Neural progenitor cell (in vitro differentiated cells): ENCODE data around the gene DLX5. TPM values are rescaled to one million over a fixed set of nuclear protein-coding genes. Genes with fewer than 3 reads are reported as not detected.

ENCODE experiments used
- DNase-seq: peaks from one replicate; pipeline ENCODE4 v3.0.0-alpha.2; 2016; ENCODE audit warnings: low spot score
- H2AFZ ChIP-seq: fragments of 200-600 bp; sonication (generic); replicated peaks from 2 replicates; pipeline ENCODE4 v1.6.1; 2016; ENCODE audit warnings: antibody characterized with exemption
- H3F3A ChIP-seq: fragments of 200-600 bp; sonication (generic); 2 replicates; pipeline ENCODE4 v1.6.1; 2016; ENCODE audit warnings: antibody characterized with exemption, low read depth
- H3K27ac ChIP-seq: fragments of 200-600 bp; sonication (generic); 2 replicates; pipeline ENCODE4 v1.5.1; 2016; ENCODE audit warnings: mild to moderate bottlenecking
- H3K27me3 ChIP-seq: fragments of 200-600 bp; sonication (generic); 2 replicates; pipeline ENCODE4 v1.6.1; 2016; ENCODE audit warnings: mild to moderate bottlenecking, moderate library complexity
- H3K36me3 ChIP-seq: fragments of 200-600 bp; sonication (generic); 2 replicates; pipeline ENCODE4 v1.5.1; 2016
- H3K4me1 ChIP-seq: fragments of 200-600 bp; sonication (generic); 2 replicates; pipeline ENCODE4 v1.6.1; 2016; ENCODE audit warnings: mixed run types
- H3K4me2 ChIP-seq: fragments of 200-600 bp; sonication (generic); 2 replicates; pipeline ENCODE4 v1.6.1; 2016
- H3K4me3 ChIP-seq: fragments of 200-600 bp; sonication (generic); 2 replicates; pipeline ENCODE4 v1.5.1; 2016
- H3K79me2 ChIP-seq: fragments of 200-600 bp; sonication (generic); 2 replicates; pipeline ENCODE4 v1.6.1; 2016; ENCODE audit warnings: low read depth
- H3K9ac ChIP-seq: fragments of 200-600 bp; sonication (generic); 2 replicates; pipeline ENCODE4 v1.6.1; 2016
- H3K9me3 ChIP-seq: fragments of 200-600 bp; sonication (generic); 2 replicates; pipeline ENCODE4 v1.5.1; 2016; ENCODE audit warnings: low read depth
- H4K20me1 ChIP-seq: fragments of 200-600 bp; sonication (generic); 2 replicates; pipeline ENCODE4 v1.6.1; 2016; ENCODE audit warnings: low read depth
- H3K27ac Mint-ChIP-seq: 3 replicates; pipeline ENCODE4 v1.8.0; 2021; ENCODE audit warnings: mixed read lengths
- H3K27me3 Mint-ChIP-seq: 2 replicates; pipeline ENCODE4 v1.8.0; 2022; ENCODE audit warnings: low read depth, mild to moderate bottlenecking, inconsistent platforms, moderate library complexity, mixed read lengths; ENCODE audit not compliant: insufficient read depth
- H3K36me3 Mint-ChIP-seq: 3 replicates; pipeline ENCODE4 v1.8.0; 2021; ENCODE audit warnings: mixed read lengths
- H3K4me1 Mint-ChIP-seq: 3 replicates; pipeline ENCODE4 v1.8.0; 2021; ENCODE audit warnings: mixed read lengths
- H3K4me3 Mint-ChIP-seq: 3 replicates; pipeline ENCODE4 v1.8.0; 2021; ENCODE audit warnings: mild to moderate bottlenecking, moderate library complexity, mixed read lengths
- H3K9me3 Mint-ChIP-seq: 3 replicates; pipeline ENCODE4 v1.8.0; 2020; ENCODE audit warnings: mixed read lengths
- EZH2 ChIP-seq: fragments of 200-600 bp; sonication (generic); IDR thresholded peaks from 2 replicates; pipeline ENCODE4 v1.6.1; 2017; ENCODE audit warnings: antibody characterized with exemption, mild to moderate bottlenecking, moderate library complexity
- EZH2phosphoT487 ChIP-seq: fragments of 200-600 bp; sonication (generic); IDR thresholded peaks from 2 replicates; pipeline ENCODE4 v1.6.1; 2017; ENCODE audit warnings: antibody characterized with exemption
- total RNA-seq: library from RNA; depleted of rRNA; stranded (reverse); fragments of >200 nt; gene quantifications from 2 replicates; pipeline ENCODE4 v1.2.3, GENCODE V29; 2015; ENCODE audit warnings: low replicate concordance
- TF ChIP-seq, protein P1 (sequence below): fragments of 200-600 bp; sonication (generic); IDR thresholded peaks from 2 replicates; pipeline ENCODE4 v1.5.1; 2017; ENCODE audit warnings: antibody characterized with exemption, mild to moderate bottlenecking

The DLX5 gene
- total RNA-seq, 1 donor from 2014 or later: not detected

DNA sequence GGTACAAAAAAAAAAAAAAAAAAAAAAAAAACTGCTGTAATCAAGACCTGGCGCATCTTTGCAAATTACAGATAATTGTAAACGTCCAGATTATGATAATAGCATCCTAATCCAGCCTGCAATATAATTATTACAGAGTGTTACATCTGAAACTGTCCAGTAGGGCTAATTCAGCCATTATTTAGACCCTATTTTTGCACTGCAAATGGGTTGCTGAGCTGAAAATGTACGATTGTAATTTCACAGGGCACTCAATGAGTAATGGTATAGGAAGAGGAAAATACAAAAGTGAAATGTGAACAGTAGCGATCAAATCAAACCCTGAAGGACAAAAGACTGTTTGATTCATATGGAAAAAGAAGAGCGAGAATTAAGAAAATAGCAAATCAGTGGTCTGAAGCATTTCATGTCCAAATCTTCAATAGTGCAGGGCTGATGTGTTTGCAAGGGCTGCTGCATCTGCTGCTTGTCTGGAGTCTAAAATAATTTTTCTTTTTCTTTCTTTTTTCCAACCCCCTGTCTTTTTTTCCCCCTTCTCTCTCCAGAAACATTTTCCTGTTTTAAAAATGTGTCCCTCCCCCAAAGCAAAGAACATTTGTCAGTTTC, 10.4 kb downstream of the DLX5 start:
- Histone ChIP-seq H3K27me3 (peaks cover 100% of the 10 kb centered on the region), H3K4me1 (peaks cover 25% of the 10 kb centered on the region), H3K27ac (no peak overlapping the region), H3K36me3 (no peaks in the 10 kb centered on the region), H3K4me3 (no peak overlapping the region), H3K9ac (no peak overlapping the region), H3F3A (peaks cover 31% of the 10 kb centered on the region), H2AFZ (no peak overlapping the region), H4K20me1 (peaks cover 97% of the 10 kb centered on the region), H3K9me3 (no peaks in the 10 kb centered on the region), H3K4me2 (no peak overlapping the region), H3K79me2 (no peaks in the 10 kb centered on the region)
- Mint-ChIP-seq H3K4me3 (no peak overlapping the region), H3K36me3 (no peaks in the 10 kb centered on the region), H3K4me1 (peaks cover 11% of the 10 kb centered on the region), H3K9me3 (peaks cover 2% of the 10 kb centered on the region), H3K27me3 (peaks cover 94% of the 10 kb centered on the region), H3K27ac (no peak overlapping the region)
- no peak for DNase-seq
- TF ChIP-seq EZH2phosphoT487 (peak; percentile 16), EZH2 (peak; percentile 78)
- TF ChIP-seq, protein P1, sequence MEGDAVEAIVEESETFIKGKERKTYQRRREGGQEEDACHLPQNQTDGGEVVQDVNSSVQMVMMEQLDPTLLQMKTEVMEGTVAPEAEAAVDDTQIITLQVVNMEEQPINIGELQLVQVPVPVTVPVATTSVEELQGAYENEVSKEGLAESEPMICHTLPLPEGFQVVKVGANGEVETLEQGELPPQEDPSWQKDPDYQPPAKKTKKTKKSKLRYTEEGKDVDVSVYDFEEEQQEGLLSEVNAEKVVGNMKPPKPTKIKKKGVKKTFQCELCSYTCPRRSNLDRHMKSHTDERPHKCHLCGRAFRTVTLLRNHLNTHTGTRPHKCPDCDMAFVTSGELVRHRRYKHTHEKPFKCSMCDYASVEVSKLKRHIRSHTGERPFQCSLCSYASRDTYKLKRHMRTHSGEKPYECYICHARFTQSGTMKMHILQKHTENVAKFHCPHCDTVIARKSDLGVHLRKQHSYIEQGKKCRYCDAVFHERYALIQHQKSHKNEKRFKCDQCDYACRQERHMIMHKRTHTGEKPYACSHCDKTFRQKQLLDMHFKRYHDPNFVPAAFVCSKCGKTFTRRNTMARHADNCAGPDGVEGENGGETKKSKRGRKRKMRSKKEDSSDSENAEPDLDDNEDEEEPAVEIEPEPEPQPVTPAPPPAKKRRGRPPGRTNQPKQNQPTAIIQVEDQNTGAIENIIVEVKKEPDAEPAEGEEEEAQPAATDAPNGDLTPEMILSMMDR: no peak

DNA sequence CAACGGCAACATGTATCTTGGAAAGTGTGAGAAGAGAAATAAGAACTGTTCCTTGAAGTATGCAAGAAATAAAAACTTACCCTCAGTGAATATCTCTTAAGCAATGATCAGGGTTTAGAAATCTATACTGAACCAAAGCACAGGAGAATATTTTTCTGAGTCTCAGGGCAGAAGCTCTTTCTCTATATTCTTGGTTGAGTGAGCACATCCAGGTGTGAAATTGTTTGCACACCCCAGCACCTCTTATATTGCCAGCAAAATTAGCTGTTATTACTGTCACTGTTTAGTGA, 10.8 kb downstream of the DLX5 start:
- DNase-seq: no peak
- Histone ChIP-seq H3K4me2 (no peak overlapping the region), H3F3A (peaks cover 31% of the 10 kb centered on the region), H3K36me3 (no peaks in the 10 kb centered on the region), H3K4me3 (no peak overlapping the region), H3K27ac (no peak overlapping the region), H4K20me1 (peaks cover 97% of the 10 kb centered on the region), H2AFZ (no peak overlapping the region), H3K9ac (no peak overlapping the region), H3K9me3 (no peaks in the 10 kb centered on the region), H3K27me3 (peaks cover 100% of the 10 kb centered on the region), H3K4me1 (peaks cover 25% of the 10 kb centered on the region), H3K79me2 (no peaks in the 10 kb centered on the region)
- Mint-ChIP-seq H3K4me3 (no peak overlapping the region), H3K27me3 (peaks cover 93% of the 10 kb centered on the region), H3K4me1 (peaks cover 11% of the 10 kb centered on the region), H3K27ac (no peak overlapping the region), H3K36me3 (no peaks in the 10 kb centered on the region), H3K9me3 (peaks cover 2% of the 10 kb centered on the region)
- TF ChIP-seq EZH2phosphoT487 (no peak), EZH2 (no peak)
- TF ChIP-seq, protein P1: no peak

DNA sequence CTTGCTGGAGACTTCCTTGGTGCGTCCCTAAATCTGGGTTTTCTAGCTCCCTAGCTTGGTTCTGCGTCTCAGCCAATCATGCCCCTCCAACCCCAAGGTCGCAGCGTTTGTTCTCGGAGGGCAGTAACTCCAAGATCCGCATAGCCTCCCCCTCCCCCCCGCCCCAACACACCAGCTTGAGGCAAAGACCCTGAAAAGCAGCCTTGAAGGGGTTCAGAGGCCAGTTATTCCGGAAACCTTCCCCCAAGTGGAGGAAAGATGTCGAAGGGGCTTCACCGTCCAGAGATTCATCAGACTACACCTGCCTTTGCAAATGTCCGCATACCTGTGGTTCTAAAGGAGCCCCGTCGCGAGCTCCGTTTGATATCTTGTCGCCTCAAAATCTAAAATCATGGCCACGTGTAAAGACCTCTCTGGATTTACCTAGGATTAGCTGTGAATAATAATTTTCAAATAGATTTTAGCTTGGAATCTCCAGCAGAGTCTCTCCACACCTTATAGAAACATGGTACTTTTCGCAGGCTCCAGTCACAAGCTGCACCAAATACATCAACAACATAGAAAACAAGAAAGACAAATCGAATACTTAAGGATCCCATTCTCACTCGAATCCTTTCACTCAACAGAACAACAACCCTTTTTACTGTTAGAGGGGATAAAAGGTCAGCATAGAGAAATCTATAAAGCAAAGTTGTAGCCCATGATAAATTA, 11.3 kb downstream of the DLX5 start:
- peaks cover 91% of the 10 kb centered on the region for H3K27me3 Mint-ChIP-seq
- H3F3A ChIP-seq: peaks cover 31% of the 10 kb centered on the region
- no peak overlapping the region for H3K27ac Mint-ChIP-seq
- H3K27ac ChIP-seq: no peak overlapping the region
- H3K36me3 Mint-ChIP-seq: no peaks in the 10 kb centered on the region
- no peak overlapping the region for H3K9ac ChIP-seq
- peaks cover 97% of the 10 kb centered on the region for H4K20me1 ChIP-seq
- H3K4me3 ChIP-seq: no peak overlapping the region
- peaks cover 2% of the 10 kb centered on the region for H3K9me3 Mint-ChIP-seq
- H3K79me2 ChIP-seq: no peaks in the 10 kb centered on the region
- no peak overlapping the region for H3K4me2 ChIP-seq
- no peaks in the 10 kb centered on the region for H3K9me3 ChIP-seq
- DNase-seq: peak; percentile 42
- TF ChIP-seq EZH2: no peak
- peak; percentile 55 for TF ChIP-seq EZH2phosphoT487
- peaks cover 11% of the 10 kb centered on the region for H3K4me1 Mint-ChIP-seq
- no peak overlapping the region for H3K4me3 Mint-ChIP-seq
- no peaks in the 10 kb centered on the region for H3K36me3 ChIP-seq
- H2AFZ ChIP-seq: no peak overlapping the region
- peaks cover 23% of the 10 kb centered on the region for H3K4me1 ChIP-seq
- H3K27me3 ChIP-seq: peaks cover 100% of the 10 kb centered on the region
